Stimulated activated CD8-positive, alpha-beta memory T cell treated with anti-CD3 and anti-CD28 coated beads, Interleukin-15, amount 100 ng/mL, for 4 hours (primary cell): ENCODE results near the gene TRIO.

Experiments used
- DNase-seq, 2 donors: peaks; one replicate each; pipeline ENCODE4 v3.0.0-alpha.2; 2020; ENCODE audit warnings: low read depth in 2 of 2

TRIO gene

DNA sequence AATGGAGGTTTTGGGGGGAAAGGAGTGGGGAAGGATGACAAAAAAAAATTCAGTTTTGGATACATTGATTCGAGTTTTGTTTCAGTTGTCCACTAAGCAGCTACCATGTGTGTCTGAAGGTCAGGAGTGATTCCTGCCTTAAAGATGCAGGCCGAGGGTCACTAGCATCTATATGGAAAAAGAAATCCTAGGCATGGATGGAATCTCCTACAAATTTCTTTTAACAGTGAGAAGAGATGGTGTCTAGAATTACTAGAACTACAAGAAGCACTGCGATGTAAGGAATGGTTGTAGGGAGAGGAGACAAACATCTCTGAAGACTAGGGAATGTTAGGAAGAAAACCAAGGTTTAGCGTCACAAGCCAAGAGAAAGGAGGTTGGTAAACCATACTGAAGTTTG lies 19.6 kb upstream of the TRIO start:
- DNase-seq = no peak

DNA sequence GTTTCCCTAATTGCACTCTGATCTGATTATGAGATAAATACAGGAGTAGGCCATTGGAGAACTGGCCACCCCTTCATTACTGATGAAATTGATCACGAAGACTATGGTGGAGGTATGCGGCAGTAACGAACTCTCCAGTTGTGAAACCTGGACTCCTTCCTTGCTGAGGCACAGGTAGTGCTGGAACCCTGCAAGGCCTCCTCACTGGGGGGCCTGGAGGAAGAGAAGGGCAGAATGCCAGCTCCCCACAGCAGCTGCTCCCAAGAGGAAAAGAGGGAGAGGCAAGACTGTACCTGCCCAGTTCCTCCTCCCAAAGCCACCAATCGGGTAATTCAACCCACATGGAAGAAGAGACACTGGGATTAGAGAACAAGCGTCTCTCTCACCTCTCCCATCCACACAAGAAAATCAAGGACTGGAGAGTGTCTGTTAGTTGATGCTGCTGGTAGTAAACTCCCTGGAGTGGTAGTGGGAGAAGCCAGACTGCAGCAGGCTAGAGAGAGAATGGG lies 19.1 kb upstream of the TRIO start:
- DNase-seq = no peak

DNA sequence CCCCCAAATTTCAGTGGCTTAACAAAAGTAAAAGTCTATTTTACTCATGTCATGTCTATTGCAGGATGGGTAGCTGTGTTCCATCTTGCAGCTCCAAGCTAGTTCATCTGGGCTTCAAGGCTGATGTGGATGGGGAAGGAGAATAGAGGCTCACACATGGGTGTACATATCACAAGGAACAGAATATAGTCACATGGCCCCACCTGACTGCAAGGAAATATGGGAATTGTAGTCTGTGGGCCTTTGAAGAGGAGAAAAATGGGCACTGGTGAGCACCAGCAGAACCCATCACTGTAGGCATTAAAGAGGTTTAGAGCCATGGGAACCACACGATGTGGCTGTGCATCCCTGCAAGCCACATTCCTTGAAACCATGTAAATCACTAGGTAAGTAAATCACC lies 17.9 kb upstream of the TRIO start:
- DNase-seq = no peak

DNA sequence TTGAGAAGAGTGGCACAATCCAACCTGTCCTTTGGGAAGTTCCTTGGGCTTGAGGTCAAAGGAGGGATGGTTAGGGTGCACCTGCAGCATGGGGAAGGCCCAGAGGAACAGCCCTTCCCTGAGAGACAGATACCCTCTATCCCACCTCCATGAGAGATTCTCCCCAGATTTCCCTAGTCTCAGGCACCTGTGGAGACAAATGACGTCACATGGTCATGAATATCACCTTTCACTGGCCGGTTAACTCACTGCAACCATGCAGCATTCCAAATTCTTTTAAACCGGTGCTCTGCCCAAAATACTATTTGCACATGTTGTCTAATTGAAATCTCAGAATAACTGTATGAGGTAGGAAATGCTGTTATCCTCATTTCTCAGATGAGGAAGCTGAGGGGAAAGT lies 15.6 kb upstream of the TRIO start:
- no peak for DNase-seq

DNA sequence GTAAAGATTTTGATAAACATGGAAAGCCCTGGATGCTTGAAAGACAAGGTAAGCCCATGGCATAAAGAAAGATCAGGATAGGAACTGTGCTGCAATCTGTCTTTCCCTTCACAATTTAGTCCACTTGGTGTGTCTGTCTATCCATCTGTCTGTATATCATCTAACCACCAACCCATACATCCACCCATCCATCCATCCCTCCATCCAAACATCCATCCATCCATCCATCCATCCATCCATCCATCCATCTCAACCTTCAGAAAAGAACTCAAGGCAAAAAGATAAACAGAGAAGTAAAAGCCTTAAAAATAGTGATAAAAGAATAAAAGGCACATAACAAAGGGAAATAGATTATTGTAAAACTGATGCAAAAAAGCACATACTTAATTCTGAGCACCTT lies 15.1 kb upstream of the TRIO start:
- no peak for DNase-seq

DNA sequence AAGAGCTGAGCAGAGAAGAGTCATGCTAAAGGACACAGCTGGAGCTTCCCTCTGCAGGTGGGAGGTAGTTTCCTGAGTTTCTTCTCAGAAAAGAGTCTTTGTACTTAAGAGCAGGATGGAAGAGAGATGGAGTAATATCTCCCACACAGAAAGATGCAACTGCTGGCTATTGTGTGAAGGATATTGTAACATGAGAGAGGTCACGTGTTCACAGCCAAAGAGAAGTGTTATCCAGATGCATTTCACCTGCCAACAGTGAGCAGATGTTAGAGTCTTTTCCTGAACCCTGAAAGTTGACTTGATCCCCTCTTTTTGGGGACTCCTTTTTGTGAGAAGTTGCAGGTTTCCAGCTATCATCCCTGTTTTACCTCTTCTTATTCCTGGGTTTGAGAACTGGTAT lies 14.0 kb upstream of the TRIO start:
- DNase-seq = no peak

DNA sequence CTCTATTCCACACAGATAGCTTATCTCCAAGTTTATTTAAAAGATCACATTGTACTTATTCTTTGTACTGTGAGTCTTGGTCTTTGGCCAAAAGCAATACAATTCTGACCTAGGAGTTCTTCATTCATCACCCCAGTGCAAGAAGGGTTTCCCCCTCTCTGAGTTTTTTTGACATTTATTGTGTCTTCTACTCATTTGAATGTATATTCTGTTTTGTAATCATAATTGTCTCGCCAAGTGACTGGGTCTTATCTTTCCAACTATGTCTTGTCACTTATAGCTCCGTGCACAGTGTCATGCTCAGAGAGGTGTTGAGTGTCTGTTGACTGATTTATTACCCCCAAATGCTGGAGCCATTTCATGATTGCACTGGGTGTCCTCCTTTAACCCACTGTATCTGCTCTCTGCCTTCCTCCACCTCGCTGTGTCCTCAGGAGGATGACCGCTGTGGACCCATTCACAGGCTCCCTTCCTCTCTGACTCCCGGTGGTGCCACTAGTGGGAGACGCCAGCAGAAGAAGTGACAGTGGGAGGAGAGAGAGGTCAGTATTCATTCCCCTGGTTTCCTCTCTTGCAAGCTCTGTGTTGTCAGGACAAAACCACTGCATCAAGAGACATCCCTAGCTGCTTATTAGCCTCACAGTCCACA lies 11.2 kb upstream of the TRIO start:
- DNase-seq = no peak

DNA sequence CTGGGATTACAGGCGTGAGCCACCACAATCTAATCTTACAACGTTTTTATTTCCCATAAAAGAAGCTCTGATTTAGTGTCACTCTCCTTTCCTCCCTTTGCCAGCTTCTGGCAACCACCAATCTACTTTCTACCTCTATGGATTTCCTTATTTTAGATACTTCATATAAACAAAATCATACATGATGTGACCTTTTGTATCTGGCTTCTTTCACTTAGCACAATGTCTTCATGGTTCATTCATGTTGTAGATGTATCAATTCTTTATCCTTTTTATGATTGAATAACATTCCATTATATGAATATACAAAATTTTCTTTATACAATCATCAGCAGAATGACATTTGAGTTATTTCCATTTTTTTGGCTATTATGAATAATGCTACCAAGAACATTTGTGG lies 9.7 kb upstream of the TRIO start:
- DNase-seq = no peak

DNA sequence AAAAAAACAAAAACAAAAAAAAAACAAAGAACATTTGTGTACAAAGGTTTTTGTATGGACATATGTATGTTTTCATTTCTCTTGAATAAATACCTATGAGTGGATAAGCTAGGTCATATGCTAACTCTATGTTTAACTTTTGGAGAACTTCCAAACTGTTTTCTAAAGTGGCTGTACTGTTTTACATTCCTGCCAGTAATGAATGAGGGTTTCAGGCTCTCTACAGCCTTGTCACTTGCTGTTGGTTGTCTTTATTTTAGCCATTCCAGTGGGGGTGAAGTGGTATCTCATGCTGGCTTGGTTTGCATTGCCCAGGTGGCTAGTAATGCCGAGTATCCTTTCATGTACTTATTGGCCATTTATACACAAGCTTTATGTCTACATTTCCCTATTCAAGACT lies 9.1 kb upstream of the TRIO start:
- no peak for DNase-seq

DNA sequence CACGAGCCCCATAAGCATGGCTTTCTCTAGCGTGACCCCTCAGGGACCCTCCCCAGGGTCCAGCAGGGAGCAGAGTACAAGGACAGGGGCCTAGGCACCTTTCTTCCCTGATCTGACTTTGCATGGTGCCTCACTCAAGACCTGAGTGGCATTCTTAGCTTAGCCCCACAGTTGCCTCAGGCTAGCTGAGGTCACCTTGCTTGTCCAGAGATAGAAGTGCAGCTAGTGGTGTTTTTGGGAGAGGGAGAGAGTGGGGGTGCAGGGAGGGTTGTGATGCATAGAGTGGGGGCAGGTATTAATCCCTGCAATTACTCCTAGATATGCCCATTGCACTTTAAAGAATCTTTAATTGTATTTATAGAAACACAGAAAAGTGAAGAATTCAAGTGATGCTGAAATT lies 8.4 kb upstream of the TRIO start:
- DNase-seq = no peak

DNA sequence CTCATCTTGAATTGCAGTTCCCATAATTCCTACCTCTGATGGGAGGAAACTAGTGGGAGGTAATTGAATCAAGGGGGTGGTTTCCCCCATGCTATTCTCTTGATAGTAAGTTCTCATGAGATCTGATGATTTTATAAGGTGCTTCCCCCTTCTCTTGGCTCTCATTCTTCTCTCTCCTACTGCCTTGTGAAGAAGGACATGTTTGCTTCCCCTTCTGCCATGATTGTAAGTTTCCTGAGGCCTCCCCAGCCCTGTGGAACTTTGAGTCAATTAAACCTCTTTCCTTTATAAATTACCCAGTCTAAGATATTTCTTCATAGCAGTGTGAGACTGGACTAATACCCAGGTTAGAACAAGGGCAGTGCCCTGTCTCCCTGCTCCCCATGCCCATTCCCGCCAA lies 7.5 kb upstream of the TRIO start:
- no peak for DNase-seq

DNA sequence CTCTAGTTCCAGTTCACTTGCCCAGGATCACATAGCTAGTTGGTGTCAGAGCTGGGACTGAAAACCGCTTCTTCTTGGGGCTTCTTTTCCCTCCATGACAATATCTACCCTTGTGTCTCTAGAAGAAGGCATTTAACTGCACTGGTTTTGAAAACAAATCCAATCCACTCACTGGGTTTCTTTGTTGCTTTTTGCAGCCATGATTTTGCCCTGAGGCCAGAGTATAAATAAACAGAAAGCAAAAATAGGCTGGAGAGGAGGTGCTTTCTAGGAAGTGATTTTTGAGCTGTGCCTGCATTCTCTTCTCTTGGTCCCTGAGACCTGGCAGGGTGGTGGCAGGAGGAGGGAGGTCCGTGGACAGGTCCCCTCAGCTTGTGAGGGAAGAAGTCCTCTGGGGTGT lies 6.9 kb upstream of the TRIO start:
- no peak for DNase-seq

DNA sequence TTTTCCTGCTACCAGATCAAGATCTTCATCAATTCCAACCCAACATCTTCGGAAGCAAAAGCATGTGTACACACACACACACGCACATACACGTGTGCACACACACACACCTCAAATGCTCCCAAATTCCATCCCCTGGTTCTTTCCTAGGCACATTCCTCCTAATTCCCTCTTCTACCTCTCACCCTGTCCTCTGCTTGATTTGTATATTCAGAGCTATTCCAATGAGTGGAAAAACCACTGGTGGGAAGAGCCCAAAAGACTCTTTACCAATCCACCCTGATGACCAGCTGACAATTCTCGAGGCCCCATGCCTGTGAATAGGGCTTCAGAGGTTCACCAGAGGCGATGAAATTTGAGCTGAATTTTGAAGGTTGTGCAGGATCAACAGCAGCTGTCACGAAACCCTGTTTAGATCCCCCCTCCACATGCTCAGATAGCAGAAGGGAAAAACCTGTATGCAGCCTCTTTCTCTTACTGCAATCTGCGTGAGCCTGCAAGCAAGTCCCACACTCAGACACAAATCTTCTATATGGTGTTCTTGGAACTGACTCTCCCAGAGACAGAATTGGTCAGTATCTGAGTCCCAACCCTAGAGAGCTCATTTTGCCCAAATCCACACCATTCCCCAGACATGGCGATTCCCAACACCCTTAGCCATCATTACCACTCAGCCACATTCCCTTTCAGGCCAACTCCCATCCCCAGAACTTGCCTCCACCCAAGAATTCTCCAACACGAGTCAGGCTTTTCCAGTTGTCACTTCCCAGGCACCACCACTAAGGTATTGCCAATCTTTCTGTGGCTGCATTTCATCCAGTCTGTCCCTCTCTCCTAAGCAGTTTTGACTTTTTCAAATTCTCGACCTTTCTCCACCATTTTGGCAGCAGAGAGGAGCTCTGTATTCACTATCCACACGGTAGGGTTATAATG lies 4.3 kb upstream of the TRIO start:
- DNase-seq = no peak

DNA sequence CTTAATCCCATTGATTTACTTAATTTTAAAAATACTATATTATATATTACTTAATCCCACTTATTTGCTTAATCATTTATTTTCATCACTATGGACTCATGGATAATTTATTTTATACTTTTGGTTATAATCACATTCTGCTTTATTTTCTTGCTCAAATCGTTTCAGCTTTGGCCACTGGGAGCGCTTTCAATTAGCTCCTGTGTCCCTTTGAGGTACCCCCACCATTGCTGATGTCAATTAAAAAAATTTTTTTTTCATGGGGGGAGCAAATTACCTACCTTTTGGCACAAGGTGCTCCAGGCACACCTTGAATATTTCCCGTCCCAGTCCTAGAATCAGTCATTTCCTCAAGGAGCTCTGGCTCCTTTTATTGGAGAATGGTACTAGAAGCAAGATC lies 1.4 kb upstream of the TRIO start:
- DNase-seq = no peak

DNA sequence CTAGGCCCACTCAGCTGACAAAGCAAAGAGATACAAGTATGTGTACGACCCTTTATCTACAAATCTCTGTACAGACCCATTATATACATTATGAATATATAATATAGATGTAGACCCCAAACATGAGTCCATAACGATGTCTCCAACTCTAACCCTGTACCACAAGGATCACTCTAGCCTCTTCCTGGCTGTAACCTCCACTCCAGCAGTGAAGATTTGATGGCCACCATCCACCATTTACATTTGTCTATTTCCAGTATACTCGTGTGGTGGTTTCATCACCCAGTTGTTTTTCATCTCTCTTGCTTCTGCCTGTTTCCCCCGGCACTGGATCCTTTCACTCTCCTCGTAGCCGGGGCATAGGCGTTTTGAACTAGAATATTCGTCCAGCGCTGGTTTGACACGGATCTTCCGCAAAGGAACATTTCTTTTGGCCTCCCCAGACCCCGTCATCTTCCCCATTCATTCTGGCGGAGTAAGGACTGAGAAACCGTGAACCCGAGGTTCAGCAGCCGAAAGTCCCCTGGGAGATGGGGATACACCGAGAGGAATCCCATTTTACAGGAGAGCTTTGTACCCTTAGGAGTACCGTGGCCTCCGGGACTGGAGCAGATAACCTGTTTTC lies 828 bp upstream of the TRIO start:
- DNase-seq = no peak

DNA sequence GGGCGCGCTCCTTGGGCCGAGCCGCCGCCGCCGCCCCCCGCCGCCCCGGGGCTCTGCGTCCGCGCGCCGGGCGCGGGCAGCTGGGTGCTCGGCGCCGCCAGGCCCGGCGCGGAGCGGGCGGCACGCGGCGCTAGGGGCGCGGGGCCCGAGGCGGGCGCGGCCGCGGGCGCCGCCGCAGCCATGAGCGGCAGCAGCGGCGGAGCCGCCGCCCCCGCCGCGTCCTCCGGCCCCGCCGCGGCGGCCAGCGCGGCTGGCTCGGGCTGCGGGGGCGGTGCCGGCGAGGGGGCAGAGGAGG lies 351 bp downstream of the TRIO start:
- DNase-seq = no peak

DNA sequence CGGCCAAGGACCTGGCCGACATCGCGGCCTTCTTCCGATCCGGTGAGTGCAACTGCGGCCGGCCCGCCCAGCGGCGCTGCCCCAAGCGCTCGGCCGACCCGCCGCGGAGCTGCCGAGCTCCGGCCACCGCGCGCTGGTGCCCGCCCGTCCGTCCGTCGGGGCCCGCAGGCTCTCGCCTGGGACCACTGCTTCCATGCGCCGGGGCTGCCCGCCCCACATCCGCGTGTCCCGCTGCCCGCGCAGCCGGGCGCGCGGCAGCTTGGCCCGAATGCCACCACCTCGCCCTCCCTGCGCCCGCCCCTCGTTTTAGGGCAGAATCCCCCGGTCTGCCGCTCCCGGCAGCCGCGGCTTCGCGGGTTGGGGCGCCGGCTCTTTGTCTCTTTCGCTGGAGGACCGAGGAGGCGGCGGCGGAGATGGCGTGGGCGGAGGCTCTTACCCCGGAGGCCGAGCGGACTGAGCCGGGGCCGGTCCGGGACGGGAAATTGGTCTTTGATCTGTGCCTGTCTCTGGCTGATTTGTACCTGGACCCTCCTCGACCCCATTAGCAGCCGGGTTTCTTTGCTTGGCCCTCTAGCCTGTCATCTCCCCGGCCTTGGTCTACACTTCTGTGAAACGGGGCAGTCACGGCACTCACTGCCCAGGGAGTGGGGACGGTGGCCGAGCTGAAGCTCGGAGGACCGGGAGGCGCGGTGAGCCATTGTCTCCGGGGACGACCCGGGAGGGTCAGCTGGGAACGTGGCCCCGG lies 871 bp downstream of the TRIO start:
- DNase-seq = no peak

DNA sequence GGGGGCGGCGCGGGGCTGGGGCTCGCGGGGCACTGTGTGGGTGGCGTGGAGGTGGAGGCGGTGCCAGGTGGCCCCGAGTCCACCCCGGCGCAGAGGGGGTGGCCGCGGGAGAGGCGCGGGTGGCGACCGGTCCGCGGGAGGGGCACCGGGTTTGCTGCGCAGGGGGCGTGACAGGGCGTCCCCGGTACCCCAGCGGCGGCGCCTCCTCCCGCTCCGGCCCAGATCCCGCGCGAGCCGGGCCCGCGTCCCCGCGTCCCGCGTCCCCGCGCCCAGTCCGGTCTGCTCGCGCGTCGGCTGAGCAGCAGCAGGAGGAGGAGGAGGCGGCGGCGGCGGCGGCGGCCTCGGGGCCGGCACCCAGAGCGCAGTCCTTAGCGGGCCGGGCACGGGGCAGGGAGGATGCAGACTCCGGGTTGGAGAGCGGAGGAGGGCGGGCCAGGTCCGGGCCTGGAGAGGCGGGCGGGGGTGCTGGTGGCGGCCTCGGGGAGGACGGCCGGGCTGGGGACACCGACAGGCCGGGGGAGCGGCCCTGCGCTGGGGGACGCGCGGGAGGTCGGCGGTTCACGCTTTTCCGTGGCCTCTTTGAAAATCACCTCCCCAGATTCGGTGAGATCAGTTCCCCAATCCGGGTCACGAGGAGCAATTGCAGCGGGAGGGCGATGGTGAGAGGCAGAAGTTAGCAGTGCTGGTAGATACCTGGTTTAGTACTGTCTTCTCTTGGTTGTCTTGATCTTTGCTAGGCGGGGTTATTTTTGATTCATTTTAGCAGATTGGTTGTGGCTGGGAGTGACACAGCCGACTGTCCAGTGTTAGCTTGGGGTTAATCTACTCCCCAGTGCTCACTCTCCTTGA lies 1.7 kb downstream of the TRIO start:
- DNase-seq = peak in 1 of 2 donors; percentile 13

DNA sequence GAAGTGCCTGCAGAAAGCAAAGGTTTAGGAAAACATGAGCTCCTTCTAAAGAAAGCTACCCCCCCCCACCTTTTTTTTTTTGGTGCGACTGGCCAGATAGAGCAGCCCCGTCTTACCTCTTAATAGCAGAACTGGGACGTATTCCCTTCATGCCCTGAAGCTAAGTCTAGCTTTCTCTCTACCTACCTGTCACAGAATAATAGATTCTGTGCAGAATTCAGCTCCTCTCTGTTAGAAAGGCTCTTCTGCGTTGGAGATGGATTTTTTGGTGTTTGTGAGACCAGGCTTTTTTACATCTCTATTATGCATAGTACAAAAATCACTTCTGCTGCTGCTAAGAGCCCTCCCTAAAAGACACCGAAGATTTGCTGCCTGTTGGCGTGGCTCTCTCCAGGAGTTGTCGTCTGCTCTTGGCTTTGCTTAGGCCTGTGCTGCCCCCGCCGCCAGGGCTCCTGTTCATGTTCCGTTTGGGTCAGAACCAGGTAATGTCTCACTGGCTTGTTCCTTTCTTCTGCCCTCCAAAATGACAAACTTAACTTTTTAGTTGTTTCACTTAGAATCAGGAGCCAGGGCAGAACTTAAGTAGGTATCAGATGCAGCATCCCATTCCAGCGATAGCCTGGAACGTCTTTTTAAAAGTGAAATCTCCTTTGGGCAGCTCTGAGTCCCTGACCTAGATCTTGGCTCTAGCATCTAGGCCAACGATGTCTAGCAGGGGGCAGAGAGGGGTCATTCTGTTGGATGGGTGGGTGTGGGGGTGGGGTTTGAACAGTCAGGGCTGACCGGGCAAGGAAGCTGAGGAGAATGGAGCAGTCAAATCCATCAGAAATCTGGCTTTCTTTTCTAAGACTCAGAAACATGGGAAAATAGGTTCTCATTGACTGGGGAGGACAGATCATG lies 2.5 kb downstream of the TRIO start:
- DNase-seq = no peak

DNA sequence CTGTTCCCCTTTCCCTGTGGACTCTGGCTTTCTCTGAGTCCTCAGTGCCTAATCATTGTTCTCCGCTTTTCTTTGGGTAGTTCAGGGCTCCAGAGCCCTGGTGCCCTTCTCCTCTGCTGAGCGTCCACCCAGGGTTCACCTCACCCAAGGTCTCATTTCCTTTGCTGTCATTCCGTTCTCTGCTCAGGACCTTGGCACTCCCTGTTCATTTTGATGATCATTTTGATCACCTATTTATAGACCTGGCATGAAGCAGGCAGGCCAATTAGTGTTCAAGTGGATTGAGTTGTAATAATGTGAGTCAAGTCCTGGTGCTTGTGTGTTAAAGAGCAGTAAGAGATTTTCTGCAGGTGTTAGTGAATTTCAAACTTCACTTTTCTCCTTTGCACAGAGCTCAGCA lies 3.6 kb downstream of the TRIO start:
- DNase-seq = no peak
